AG04450 (cell line): ENCODE results near the gene SNCG. TPM values are rescaled to one million over a fixed set of nuclear protein-coding genes. Genes with fewer than 3 reads are reported as not detected.

Experiments
- CTCF ChIA-PET: fragments of 300-600, 350-600 bp; formaldehyde crosslinking; extraction: SDS; loops from one replicate; lab custom pipeline; 2022; ENCODE audit warnings: antibody characterized with exemption, inconsistent platforms; lab: Charles Lee
- POLR2A ChIA-PET: fragments of 350-600 bp; formaldehyde crosslinking; extraction: SDS; loops from one replicate; lab custom pipeline; 2021; ENCODE audit warnings: antibody characterized with exemption, inconsistent platforms; lab: Yijun Ruan, JAX
- DNase-seq: peaks from one replicate; pipeline ENCODE4 v3.0.0-alpha.2; 2011; ENCODE audit warnings: low read depth, low spot score
- H3K27ac ChIP-seq: one replicate; pipeline ENCODE4 v1.5.1; 2012; ENCODE audit warnings: low read depth, low read length, control low read depth
- H3K27me3 ChIP-seq: one replicate; pipeline ENCODE4 v1.6.0; 2012; ENCODE audit warnings: low read length; ENCODE audit not compliant: control insufficient read depth, insufficient read depth
- H3K4me3 ChIP-seq: 2 replicates; pipeline ENCODE4 v1.5.1; 2011; ENCODE audit warnings: mild to moderate bottlenecking, low read depth, low read length, control low read depth
- H3K9me3 ChIP-seq: 2 replicates; pipeline ENCODE4 v1.5.1; 2012; ENCODE audit warnings: low read length; ENCODE audit not compliant: control insufficient read depth, insufficient read depth
- CTCF ChIP-seq: IDR thresholded peaks from 2 replicates; pipeline ENCODE4 v1.5.1; 2011; ENCODE audit warnings: low read depth, low read length, control low read depth, inconsistent platforms
- polyA plus RNA-seq: library from polyadenylated mRNA; depleted of rRNA; stranded (reverse); fragments of >200 nt; gene quantifications from 2 replicates; pipeline ENCODE4 v1.2.3, GENCODE V29; 2011

The SNCG gene
- polyA plus RNA-seq, 1 experiment, result 4.6 TPM

- TF ChIP-seq CTCF, result no peak
- CTCF ChIA-PET, result interaction anchor here (0.6 to 1.4 kb wide), 5 partner anchors 31 to 570 kb away, joined by 3 to 11 read pairs (median 4); no protein-coding TSS in a partner anchor
- peak overlapping the region; percentile 70 for H3K4me3 ChIP-seq
- H3K27ac ChIP-seq, result peak overlapping the region; percentile 97
- H3K27me3 ChIP-seq, result no peaks in the 10 kb centered on the region
- no peak for DNase-seq
- POLR2A ChIA-PET, result interaction anchor here (0.6 to 1.3 kb wide), 12 partner anchors 10 to 283 kb away, joined by 3 to 6 read pairs (median 4); partner anchors contain the start of genes GLUD1, SHLD2 and SNCG
- no peaks in the 10 kb centered on the region; the same call in 1 of the 2 replicates for H3K9me3 ChIP-seq
These were observed 12.0 kb downstream of the SNCG start for GRCh38 chr10:86970162-86970981.

DNA sequence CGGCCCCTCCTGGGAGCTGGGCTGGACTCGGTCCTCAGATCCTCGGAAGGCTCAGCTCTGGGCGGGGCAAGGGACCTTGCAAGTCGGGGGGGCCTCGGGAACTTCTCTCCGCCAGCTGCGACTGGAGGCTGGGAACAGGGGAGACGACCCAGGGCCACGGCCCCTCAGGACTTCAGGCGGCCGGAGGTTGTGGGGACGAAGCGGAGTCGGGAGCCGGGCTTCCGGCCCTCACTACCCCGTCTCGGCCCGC lies 12.5 kb downstream of the SNCG start:
- TF ChIP-seq CTCF, result no peak
- H3K4me3 ChIP-seq, result peak overlapping the region; percentile 70
- DNase-seq, result no peak
- ChIA-PET CTCF (interaction anchor here (0.6 kb wide), 1 partner anchor 178 kb away, joined by 4 read pairs; no protein-coding TSS in a partner anchor), POLR2A (interaction anchor here (0.6 to 1.3 kb wide), 12 partner anchors 12 to 283 kb away, joined by 3 to 6 read pairs (median 3); partner anchors contain the start of genes GLUD1, SHLD2 and SNCG)
- H3K27ac ChIP-seq, result peak overlapping the region; percentile 97
- H3K9me3 ChIP-seq, result no peaks in the 10 kb centered on the region; the same call in 1 of the 2 replicates
- H3K27me3 ChIP-seq, result no peaks in the 10 kb centered on the region

- Histone ChIP-seq H3K9me3 (no peaks in the 10 kb centered on the region; the same call in 1 of the 2 replicates), H3K27me3 (no peaks in the 10 kb centered on the region), H3K27ac (peak overlapping the region; percentile 97), H3K4me3 (peak overlapping the region; percentile 70)
- peak; percentile 72 for DNase-seq
- CTCF ChIA-PET, result no interaction called here
- POLR2A ChIA-PET, result interaction anchor here (0.6 to 1.3 kb wide), 11 partner anchors 12 to 124 kb away, joined by 3 to 6 read pairs (median 3); partner anchors contain the start of genes GLUD1, SHLD2 and SNCG
- no peak for TF ChIP-seq CTCF
These were observed 13.0 kb downstream of the SNCG start for GRCh38 chr10:86971232-86971991.

GRCh38 chr10:86972613-86973380 lies 14.4 kb downstream of the SNCG start:
- CTCF ChIA-PET, result no interaction called here

More at GRCh38 chr10:86972613-86973380, 14.4 kb downstream of the SNCG start:
- no peak for TF ChIP-seq CTCF
- no peak overlapping the region for H3K27ac ChIP-seq
- POLR2A ChIA-PET, result no interaction called here
- no peaks in the 10 kb centered on the region for H3K27me3 ChIP-seq
- no peaks in the 10 kb centered on the region; the same call in 1 of the 2 replicates for H3K9me3 ChIP-seq
- DNase-seq, result no peak
- H3K4me3 ChIP-seq, result no peak overlapping the region
